GM03348 (cell line): ENCODE results near the gene ATOH8.

Experiments used
- DNase-seq: peaks from one replicate; pipeline ENCODE4 v3.0.0; 2012; ENCODE audit warnings: low spot score

The ATOH8 gene

GRCh38 chr2:85736456-85737355, 17.1 kb upstream of the ATOH8 start:
- peak; percentile 24 for DNase-seq

DNA sequence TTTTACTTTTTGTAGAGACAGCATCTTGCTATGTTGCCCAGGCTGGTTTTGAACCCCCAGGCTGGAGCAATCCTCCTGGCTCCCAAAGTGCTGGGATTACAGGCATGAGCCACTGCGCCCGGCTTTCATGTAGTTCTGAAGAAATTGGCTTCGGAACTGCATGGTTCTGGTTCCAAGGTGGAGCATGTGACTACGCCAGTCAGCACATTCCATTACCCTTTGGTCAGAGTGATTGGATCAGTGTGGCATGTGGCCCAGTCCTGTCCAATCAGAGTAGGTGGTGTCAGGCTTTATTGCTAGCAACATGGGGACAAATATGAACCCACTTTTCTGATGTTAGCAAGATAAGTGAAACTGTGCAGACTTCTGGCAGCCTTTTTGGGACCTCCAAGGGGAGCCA, 16.3 kb upstream of the ATOH8 start:
- DNase-seq: peak; percentile 89

DNA sequence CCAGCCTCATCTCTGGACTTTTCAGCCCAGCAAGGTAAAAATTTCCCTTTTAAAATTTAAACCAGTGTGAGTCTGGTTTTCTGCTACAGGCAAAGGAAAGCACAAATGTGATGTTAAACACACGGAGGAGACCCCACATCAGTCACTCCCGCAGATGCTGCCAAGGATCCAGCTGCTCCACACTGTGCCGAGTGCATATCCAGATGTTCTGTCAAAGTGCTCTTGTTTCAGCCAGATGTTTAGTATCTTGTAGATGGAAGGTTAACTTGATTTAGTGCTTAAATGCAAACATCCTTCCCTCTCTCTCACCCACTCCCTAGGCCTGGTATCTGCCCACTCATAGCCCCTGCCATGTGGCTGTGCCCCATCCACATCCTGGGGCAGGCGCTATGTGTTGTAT, 15.8 kb upstream of the ATOH8 start:
- DNase-seq: no peak

- no peak for DNase-seq
These were observed 13.6 kb upstream of the ATOH8 start for GRCh38 chr2:85740193-85740592.

DNA sequence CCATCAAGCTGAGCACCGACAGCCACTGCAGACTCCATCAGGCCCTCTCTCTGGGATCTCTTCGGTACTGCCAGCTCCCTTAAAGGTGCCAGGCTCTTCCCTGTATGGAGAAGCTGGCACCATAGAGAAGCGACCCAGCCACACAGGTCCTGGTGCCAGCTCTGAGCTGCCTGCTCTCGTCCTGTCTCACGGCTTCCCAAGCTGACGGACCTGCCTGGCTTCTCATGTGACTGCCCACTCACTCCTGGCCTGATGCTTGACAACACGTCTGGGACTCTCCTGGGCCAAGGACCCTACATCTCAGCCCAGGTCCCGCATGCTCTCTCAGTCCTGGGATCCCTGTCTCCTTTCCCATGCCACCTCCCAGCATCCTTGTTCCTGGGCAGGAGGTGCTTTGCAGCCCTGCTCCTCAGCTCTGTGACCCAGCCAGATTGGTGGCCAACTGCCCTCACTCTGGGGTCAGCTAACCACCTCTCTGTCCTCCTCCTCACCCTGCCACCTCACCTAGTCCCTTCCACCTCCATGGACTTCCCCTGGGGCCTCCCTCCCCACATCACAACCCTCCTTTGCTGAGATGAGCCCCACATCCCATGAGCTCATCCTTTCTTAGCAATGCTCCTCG, 12.5 kb upstream of the ATOH8 start:
- no peak for DNase-seq

- peak; percentile 82 for DNase-seq
These were observed 11.8 kb upstream of the ATOH8 start for GRCh38 chr2:85741833-85742455.

GRCh38 chr2:85743304-85743978, 10.3 kb upstream of the ATOH8 start:
- DNase-seq: peak; percentile 32

DNA sequence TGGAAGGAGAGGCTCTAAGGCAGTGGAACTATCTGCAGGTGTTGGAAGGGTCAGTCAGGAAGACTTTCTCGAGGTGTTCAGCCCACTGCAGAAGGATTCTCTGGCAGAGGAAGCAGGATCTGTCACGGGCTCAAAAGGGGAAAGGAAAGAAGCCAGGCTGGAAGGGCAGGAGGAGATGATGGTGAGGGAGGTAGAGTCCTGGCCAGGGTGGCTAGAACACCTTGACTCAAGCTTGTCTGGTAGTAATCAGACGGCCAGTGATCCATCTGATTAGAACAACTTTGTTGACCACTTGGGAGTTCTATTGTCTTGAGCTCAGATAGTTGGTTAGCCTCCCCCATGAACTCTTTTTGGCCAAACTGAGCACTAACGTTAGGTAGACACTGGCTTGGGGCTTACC, 9.7 kb upstream of the ATOH8 start:
- no peak for DNase-seq

DNA sequence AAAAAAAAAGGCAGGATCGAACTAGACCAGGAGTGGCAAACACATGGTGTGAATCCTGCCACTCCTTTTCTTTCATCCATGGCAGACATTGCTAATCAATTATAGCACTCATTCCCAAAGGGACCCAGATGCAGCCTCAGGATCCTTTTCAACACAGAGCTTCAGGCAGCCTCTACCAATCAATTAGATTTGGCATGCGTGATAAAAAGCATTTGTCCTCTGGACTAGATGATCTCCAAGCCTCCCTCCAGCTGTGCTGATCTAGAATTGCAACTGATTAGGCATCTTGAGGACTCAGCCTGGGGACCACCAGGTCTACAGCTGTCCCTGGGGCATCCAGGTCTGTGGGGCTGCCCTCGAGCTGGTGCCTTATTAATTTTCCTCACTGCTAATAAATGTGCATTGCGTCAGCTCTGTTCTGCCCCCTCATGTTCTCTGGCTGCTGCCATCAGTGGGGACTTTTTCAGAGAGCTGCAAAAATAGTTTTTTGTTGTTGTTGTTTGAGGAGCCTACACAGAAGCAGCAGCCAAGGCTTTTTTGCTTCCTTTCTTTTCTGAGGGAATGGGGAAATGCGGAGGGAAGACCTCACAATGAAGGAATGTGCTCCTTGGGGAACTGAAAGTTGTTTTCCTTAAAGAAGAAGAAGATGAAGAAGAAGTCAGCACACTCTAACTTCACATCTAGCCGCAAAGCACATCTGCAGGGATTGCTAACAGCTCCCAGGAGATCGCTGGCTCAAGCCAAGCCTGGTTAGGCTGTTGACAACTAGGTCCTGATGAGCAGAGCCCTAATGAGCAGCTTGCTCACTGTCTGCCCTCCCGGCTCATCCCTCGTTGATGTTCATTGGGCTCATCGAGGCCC, 8.8 kb upstream of the ATOH8 start:
- DNase-seq: peak; percentile 83

DNA sequence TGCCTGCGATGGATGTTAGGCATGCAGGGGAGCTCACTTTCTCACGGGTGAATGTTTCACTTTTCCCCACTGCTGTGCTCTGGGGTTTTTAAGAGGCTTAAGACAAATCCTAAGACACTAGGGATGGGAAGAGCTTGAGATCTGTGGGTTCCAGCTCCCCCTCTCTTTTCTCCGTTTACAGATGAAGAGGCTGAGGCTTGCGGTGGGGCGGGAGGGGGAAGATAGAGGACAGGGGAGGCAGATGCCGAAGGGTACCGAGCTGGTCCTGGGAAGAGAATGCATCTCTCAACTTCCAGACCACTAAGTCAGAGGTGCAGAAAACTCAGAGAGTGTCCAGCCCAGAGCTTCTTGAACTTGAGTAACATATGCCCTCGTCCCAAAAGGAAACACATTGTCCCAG, 8.2 kb upstream of the ATOH8 start:
- DNase-seq: no peak

DNA sequence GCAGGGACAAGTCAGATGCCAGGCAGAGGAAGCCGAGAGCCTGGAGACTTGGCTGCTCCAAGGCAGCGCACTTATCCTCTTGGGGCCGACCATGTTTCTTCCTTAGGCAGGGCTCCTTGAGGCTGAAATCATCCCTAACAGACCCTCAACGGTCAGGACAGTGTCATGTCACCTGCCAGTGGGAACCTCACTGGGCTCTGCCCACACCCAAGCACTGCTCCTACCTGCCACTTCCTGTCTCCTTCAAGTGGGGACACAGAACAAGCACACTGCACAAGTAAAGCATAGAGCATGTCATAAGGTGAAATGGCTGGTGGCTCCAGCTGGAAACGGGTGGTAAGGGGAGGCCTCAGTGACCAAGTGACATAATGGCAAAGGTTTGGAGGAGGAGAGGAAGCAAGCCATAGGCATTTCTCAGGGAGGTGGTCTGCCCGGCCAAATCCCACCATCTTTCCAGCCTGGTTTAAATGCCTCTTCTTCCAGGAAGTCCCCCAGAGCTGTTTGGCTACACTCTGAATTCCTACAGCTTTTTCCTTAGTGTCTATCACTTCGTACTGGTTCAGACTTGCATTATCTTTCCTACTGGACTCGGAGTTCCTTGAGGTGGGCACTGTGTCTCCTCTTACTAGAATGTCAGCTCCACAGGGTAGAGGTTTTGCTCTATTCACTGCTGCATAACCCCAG, 7.3 kb upstream of the ATOH8 start:
- DNase-seq: no peak

GRCh38 chr2:85747441-85747840, 6.3 kb upstream of the ATOH8 start:
- DNase-seq: no peak

- no peak for DNase-seq
These were observed 5.6 kb upstream of the ATOH8 start for GRCh38 chr2:85748039-85748734.

- peak; percentile 84 for DNase-seq
These were observed 4.6 kb upstream of the ATOH8 start for GRCh38 chr2:85748985-85749875.

GRCh38 chr2:85750587-85751575, 2.9 kb upstream of the ATOH8 start:
- peak; percentile 78 for DNase-seq

DNA sequence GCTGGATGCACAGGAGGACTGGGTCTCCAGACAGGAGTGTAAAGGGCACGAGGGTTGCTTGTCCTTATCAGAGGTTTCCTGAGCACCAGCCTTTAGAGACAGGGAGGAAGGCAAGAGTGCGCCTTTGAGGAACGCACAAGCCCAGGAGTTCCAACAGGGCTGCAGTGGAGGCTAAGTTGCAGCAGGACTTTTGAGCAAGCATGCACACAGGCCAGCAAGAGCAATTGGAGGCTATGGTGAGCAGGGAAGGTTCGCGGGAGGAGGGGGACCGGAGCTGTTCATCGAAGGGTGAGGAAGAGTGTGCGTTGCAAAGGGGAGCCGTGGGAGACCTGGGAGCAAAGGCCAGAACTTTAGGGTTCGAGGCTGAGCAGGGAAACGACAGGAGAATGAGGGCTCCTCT, 2.2 kb upstream of the ATOH8 start:
- no peak for DNase-seq

DNA sequence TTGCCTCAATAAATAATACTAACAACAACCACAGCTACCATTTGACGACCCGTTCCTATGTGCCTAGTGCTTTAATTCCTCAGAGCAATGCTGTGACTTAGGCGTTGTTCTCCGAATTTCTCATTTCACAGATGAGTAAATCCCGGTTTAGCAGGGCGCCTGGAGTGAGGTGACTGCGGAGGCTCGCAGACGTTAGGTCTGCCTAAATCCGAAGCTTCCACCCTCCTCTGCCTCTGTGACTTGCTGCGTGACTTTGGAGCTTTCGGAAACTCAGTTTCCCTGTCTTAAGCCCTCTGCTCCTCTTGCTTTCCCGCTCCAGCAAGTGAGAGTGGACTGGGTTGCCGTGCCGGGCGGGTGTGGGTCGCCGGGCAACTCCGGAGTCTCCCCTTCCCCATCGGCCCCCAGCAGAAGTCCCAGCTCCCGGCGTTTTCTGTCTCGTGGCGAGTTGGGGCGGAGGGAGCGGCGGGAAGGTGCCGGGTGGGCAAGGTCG, 711 bp upstream of the ATOH8 start:
- no peak for DNase-seq
